Neural progenitor cell (in vitro differentiated cells): ENCODE results near the gene FANCD2.
"Not testable (repeated sequence)": the region's sequence is repeated elsewhere in the genome, so short reads cannot be mapped to it uniquely, and the experiment has no call there.

ENCODE experiments used
- CTCF ChIP-seq: fragments of 200-600 bp; sonication (generic); IDR thresholded peaks from 2 replicates; pipeline ENCODE4 v1.5.1; 2017; ENCODE audit warnings: antibody characterized with exemption, mild to moderate bottlenecking
- EZH2 ChIP-seq: fragments of 200-600 bp; sonication (generic); IDR thresholded peaks from 2 replicates; pipeline ENCODE4 v1.6.1; 2017; ENCODE audit warnings: antibody characterized with exemption, mild to moderate bottlenecking, moderate library complexity

GRCh38 chr3:10090774-10091173 is 64.5 kb downstream of the FANCD2 start:
- not testable (repeated sequence) for TF ChIP-seq CTCF, EZH2
